ENCODE data around the gene PRPF40B. TPM values are rescaled to one million over a fixed set of nuclear protein-coding genes. Genes with fewer than 3 reads are reported as not detected.

The PRPF40B gene
- polyA plus RNA-seq, 2 of the 4 experiments (the other 2 are of a cell fraction), result 15.0 to 17.0 TPM

DNA sequence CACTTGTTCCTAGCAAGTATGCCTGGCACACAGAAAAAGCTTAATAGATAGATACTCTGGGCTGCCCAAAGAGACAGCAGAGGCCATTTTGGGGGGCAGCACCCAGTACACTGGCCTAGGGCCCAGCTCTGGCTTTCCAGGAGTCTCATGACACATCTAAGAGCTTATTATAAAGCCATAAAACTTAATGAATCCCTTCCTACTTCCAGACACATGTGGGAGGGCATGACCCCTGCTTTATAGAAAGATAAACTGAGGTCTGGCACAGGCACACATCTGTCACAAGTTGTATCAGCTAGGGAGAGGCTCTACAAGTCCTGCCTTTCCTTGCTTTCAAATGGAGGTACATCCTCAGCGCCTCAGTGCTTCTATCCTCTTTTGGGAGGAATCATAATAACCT lies 56.7 kb downstream of the PRPF40B start (continued):
- TF ChIP-seq, protein P1, sequence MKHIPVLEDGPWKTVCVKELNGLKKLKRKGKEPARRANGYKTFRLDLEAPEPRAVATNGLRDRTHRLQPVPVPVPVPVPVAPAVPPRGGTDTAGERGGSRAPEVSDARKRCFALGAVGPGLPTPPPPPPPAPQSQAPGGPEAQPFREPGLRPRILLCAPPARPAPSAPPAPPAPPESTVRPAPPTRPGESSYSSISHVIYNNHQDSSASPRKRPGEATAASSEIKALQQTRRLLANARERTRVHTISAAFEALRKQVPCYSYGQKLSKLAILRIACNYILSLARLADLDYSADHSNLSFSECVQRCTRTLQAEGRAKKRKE (CRISPR knock-in tag; IDR thresholded peaks at IDR 0.05; ENCODE audit: low read depth), result no peak

DNA sequence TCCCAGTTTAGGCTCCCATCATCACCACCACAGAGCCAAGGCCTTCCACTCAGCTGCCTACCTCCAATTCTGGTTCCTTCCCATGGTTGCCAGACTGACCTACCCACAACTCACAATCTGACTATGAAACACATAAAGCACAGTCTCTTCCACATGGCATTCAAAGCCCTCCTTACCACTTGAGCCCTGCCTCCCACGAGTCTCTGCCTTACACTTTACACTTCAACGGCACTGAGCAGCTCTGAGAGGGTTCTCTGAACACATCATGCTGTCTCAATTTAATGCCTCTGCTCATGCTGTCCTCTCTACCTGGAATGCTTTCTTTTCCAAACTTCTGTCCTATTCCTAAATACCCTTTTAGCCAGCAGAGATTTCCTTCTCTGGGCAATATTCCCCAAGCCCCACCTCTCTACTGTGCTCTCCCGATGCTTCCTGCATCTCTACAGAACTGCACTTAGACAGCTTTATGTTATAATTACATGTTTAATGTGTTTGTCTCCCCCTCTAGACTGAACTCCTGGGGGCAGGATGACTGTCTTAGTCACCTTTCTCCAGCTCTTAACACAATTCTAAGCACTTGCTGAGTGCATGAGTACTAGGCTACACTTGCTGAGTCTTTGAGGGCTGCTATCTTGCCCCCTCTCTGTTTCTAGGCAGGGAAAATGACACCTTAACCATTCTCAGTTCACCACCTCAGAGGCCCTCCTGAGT lies 60.4 kb downstream of the PRPF40B start:
- 57% methylated on average over 3 of the region's 3 CpGs for WGBS (ENCODE audit: missing lambda C conversion rate)
- H3K4me1 ChIP-seq, result no peaks in the 10 kb centered on the region
- no peak overlapping the region for H3K4me2 ChIP-seq
- no peak for FAIRE-seq
- no peak for DNase-seq (ENCODE audit: low read depth in 1 of 2, low spot score in 1 of 2)
- ATAC-seq, result no peak
- TF ChIP-seq ZNF302 (CRISPR knock-in tag; IDR thresholded peaks at IDR 0.05), result no peak
- TF ChIP-seq JUNB (IDR thresholded peaks at IDR 0.05), result no peak
- TF ChIP-seq CBX8 (IDR thresholded peaks at IDR 0.05), result no peak
- TF ChIP-seq, protein P2, sequence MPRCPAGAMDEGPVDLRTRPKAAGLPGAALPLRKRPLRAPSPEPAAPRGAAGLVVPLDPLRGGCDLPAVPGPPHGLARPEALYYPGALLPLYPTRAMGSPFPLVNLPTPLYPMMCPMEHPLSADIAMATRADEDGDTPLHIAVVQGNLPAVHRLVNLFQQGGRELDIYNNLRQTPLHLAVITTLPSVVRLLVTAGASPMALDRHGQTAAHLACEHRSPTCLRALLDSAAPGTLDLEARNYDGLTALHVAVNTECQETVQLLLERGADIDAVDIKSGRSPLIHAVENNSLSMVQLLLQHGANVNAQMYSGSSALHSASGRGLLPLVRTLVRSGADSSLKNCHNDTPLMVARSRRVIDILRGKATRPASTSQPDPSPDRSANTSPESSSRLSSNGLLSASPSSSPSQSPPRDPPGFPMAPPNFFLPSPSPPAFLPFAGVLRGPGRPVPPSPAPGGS (IDR thresholded peaks at IDR 0.05), result no peak
- TF ChIP-seq POLR2A (IDR thresholded peaks at IDR 0.05; ENCODE audit: low read length), result no peak
- TF ChIP-seq CEBPB (IDR thresholded peaks at IDR 0.05), result no peak
- TF ChIP-seq, protein P3, sequence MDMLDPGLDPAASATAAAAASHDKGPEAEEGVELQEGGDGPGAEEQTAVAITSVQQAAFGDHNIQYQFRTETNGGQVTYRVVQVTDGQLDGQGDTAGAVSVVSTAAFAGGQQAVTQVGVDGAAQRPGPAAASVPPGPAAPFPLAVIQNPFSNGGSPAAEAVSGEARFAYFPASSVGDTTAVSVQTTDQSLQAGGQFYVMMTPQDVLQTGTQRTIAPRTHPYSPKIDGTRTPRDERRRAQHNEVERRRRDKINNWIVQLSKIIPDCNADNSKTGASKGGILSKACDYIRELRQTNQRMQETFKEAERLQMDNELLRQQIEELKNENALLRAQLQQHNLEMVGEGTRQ (IDR thresholded peaks at IDR 0.05), result no peak
- TF ChIP-seq FOXS1 (CRISPR knock-in tag; IDR thresholded peaks at IDR 0.05), result no peak
- TF ChIP-seq, protein P4, sequence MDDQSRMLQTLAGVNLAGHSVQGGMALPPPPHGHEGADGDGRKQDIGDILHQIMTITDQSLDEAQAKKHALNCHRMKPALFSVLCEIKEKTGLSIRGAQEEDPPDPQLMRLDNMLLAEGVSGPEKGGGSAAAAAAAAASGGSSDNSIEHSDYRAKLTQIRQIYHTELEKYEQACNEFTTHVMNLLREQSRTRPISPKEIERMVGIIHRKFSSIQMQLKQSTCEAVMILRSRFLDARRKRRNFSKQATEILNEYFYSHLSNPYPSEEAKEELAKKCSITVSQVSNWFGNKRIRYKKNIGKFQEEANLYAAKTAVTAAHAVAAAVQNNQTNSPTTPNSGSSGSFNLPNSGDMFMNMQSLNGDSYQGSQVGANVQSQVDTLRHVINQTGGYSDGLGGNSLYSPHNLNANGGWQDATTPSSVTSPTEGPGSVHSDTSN (IDR thresholded peaks at IDR 0.05), result no peak
- no peak for TF ChIP-seq CHD4 (IDR thresholded peaks at IDR 0.05; ENCODE audit: borderline replicate concordance)
- TF ChIP-seq MYC (IDR thresholded peaks at IDR 0.05; ENCODE audit: borderline replicate concordance, low read length), result no peak
- TF ChIP-seq, protein P5, sequence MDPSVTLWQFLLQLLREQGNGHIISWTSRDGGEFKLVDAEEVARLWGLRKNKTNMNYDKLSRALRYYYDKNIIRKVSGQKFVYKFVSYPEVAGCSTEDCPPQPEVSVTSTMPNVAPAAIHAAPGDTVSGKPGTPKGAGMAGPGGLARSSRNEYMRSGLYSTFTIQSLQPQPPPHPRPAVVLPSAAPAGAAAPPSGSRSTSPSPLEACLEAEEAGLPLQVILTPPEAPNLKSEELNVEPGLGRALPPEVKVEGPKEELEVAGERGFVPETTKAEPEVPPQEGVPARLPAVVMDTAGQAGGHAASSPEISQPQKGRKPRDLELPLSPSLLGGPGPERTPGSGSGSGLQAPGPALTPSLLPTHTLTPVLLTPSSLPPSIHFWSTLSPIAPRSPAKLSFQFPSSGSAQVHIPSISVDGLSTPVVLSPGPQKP (IDR thresholded peaks at IDR 0.05; ENCODE audit: low read depth, low read length), result no peak
- no peaks in the 10 kb centered on the region for H3K9me3 ChIP-seq
- no peak overlapping the region for H3K4me3 ChIP-seq
- ChIA-PET POLR2A (no interaction called here), CTCF (interaction anchor here (0.6 to 1.4 kb wide), 5 partner anchors 15 to 39 kb away, joined by 3 to 4 read pairs (median 3); no protein-coding TSS in a partner anchor)
- no peak overlapping the region for H3K27ac ChIP-seq

DNA sequence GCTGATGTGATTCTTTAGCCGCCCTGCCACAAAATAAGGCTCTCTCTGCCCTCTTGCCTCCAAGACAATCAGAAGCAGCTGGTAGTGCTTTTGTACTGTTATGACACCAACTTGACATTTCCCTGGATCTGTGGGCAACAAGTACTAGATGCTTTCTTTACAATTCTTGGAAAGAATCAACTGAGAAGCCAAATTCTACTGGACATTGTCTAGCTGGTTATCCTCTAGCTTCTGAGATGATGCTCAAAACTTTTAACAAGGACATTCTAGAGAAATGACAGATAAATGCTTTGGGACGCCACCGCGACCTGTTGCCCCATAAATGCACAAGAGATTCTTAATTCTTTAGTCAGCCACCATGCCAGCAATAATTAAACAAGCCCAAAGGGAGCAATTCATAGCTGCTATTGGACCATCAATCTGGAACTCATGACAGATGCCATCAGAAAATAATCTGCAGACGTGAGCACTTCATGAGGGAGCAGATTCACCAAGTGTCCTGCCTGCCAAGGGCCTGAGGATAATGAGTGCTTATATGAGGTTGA lies 61.0 kb downstream of the PRPF40B start:
- no peak for ATAC-seq
- ChIA-PET POLR2A (interaction anchor here (0.7 kb wide), 1 partner anchor 57 kb away, joined by 3 read pairs; no protein-coding TSS in a partner anchor), CTCF (interaction anchor here (0.6 to 1.3 kb wide), 3 partner anchors 16 to 29 kb away, joined by 3 to 4 read pairs (median 3); no protein-coding TSS in a partner anchor)
- no peak for DNase-seq (ENCODE audit: low read depth in 1 of 2, low spot score in 1 of 2)
- no peaks in the 10 kb centered on the region for H3K9me3 ChIP-seq
- no peak overlapping the region for H3K4me2 ChIP-seq
- H3K4me3 ChIP-seq, result no peak overlapping the region
- H3K4me1 ChIP-seq, result no peaks in the 10 kb centered on the region
- FAIRE-seq, result no peak
- TF ChIP-seq ZFP36 (IDR thresholded peaks at IDR 0.05; ENCODE audit: borderline replicate concordance, partially characterized antibody) (no peak), KDM1A (IDR thresholded peaks at IDR 0.05; ENCODE audit: low read depth) (no peak), HDAC2 (IDR thresholded peaks at IDR 0.05) (no peak), POLR2A (IDR thresholded peaks at IDR 0.05; ENCODE audit: low read length) (no peak), RCOR1 (IDR thresholded peaks at IDR 0.05; ENCODE audit: low read depth, low read length) (no peak), FOSL2 (IDR thresholded peaks at IDR 0.05) (no peak), FOSL2 (CRISPR knock-in tag; IDR thresholded peaks at IDR 0.05) (no peak), MAFK (IDR thresholded peaks at IDR 0.05; ENCODE audit: partially characterized antibody) (no peak), GATA3 (IDR thresholded peaks at IDR 0.05; ENCODE audit: borderline replicate concordance) (no peak), NR3C1 (IDR thresholded peaks at IDR 0.05) (no peak), EP300 (IDR thresholded peaks at IDR 0.05) (no peak), CEBPB (IDR thresholded peaks at IDR 0.05) (no peak)
- TF ChIP-seq, protein P2 (IDR thresholded peaks at IDR 0.05), result no peak
- TF ChIP-seq, protein P4 (IDR thresholded peaks at IDR 0.05), result no peak
- no peak overlapping the region for H3K27ac ChIP-seq
- WGBS (ENCODE audit: missing lambda C conversion rate), result 84% methylated on average over 5 of the region's 5 CpGs

Measured in A549 (cell line).